B cell (primary cell): ENCODE data around the gene LRRK2.

Experiments
- EZH2 ChIP-seq: IDR thresholded peaks from 2 replicates; pipeline ENCODE4 v1.6.1; 2012; ENCODE audit warnings: borderline replicate concordance, low read depth, mild to moderate bottlenecking, moderate library complexity, low read length; ENCODE audit not compliant: insufficient read depth, poor library complexity, severe bottlenecking
- TF ChIP-seq, protein P1 (sequence below): fragments of 200-600 bp; IDR thresholded peaks from one replicate; pipeline ENCODE4 v1.8.0; 2022; ENCODE audit warnings: antibody characterized with exemption, mild to moderate bottlenecking

- TF ChIP-seq EZH2, result no peak
- TF ChIP-seq, protein P1, sequence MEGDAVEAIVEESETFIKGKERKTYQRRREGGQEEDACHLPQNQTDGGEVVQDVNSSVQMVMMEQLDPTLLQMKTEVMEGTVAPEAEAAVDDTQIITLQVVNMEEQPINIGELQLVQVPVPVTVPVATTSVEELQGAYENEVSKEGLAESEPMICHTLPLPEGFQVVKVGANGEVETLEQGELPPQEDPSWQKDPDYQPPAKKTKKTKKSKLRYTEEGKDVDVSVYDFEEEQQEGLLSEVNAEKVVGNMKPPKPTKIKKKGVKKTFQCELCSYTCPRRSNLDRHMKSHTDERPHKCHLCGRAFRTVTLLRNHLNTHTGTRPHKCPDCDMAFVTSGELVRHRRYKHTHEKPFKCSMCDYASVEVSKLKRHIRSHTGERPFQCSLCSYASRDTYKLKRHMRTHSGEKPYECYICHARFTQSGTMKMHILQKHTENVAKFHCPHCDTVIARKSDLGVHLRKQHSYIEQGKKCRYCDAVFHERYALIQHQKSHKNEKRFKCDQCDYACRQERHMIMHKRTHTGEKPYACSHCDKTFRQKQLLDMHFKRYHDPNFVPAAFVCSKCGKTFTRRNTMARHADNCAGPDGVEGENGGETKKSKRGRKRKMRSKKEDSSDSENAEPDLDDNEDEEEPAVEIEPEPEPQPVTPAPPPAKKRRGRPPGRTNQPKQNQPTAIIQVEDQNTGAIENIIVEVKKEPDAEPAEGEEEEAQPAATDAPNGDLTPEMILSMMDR, result no peak
Observed at GRCh38 chr12:40314927-40315326, 90.1 kb downstream of the LRRK2 start.
